ENCODE results near the gene GOLM1. TPM values are rescaled to one million over a fixed set of nuclear protein-coding genes. Genes with fewer than 3 reads are reported as not detected.

Gene GOLM1
- total and polyA plus RNA-seq, 2 donors (not counting 3 experiments of a cell fraction or from before 2014, with no cell fraction given): 49.8 to 108 TPM

- no peaks in the 10 kb centered on the region for H4K20me1 ChIP-seq (replicated peaks; ENCODE audit: control insufficient read depth, extremely low read depth, insufficient read depth, low read length)
- ChIA-PET POLR2A (no interaction called here), CTCF (no interaction called here)
- no peak overlapping the region for H3K9ac ChIP-seq (replicated peaks; ENCODE audit: extremely low read depth, insufficient read depth, low read length)
- no peak overlapping the region for H2AFZ ChIP-seq (ENCODE audit: low read depth, low read length)
- peaks cover 2% of the 10 kb centered on the region in 2 experiments for H3K36me3 ChIP-seq (ENCODE audit: control insufficient read depth in 2 of 2, extremely low read depth in 1 of 2, insufficient read depth in 2 of 2, low read length in 2 of 2)
- no peaks in the 10 kb centered on the region for H3K79me2 ChIP-seq (ENCODE audit: control insufficient read depth, insufficient read depth, low read length)
- H3K9me3 ChIP-seq (replicated peaks; ENCODE audit: control insufficient read depth, insufficient read depth, low read length): no peaks in the 10 kb centered on the region
- no peak overlapping the region for H3K4me2 ChIP-seq (ENCODE audit: insufficient read depth, low read length)
- DNase-seq (ENCODE audit: low read depth, low spot score) (no peak), FAIRE-seq (no peak)
- no peak overlapping the region for H3K4me3 ChIP-seq (replicated peaks in 1 of 3; ENCODE audit: insufficient read depth in 1 of 3, low read depth in 1 of 3, low read length in 3 of 3)
- H3K27ac ChIP-seq (ENCODE audit: insufficient read depth, low read depth, low read length): no peak overlapping the region
- no TSS peak for BruUV-seq (replicated peaks)
- intact Hi-C loops (cut with micrococcal nuclease) (no loop called here), dilution Hi-C loops (cut with MboI; ENCODE audit: extremely low pct_ligation_motif_present, low sequenced_read_pairs) (no loop called here)
- no peaks in the 10 kb centered on the region for H3K9me1 ChIP-seq (replicated peaks; ENCODE audit: control insufficient read depth, extremely low read depth, insufficient read depth, low read length)
- H3K4me1 ChIP-seq (ENCODE audit: control insufficient read depth, extremely low read depth, insufficient read depth, low read length): no peaks in the 10 kb centered on the region
- H3K27me3 ChIP-seq (ENCODE audit: control insufficient read depth in 2 of 2, insufficient read depth in 2 of 2, low read length in 2 of 2): no peaks in the 10 kb centered on the region
- TF ChIP-seq EZH2 (IDR thresholded peaks at IDR 0.05; ENCODE audit: borderline replicate concordance, low read depth, low read length, severe bottlenecking): no peak
- TF ChIP-seq POLR2A (IDR thresholded peaks at IDR 0.05; ENCODE audit: low read depth, low read length): no peak
- TF ChIP-seq MYC (IDR thresholded peaks at IDR 0.05; ENCODE audit: low read depth, low read length): no peak
- TF ChIP-seq POLR2AphosphoS5 (IDR thresholded peaks at IDR 0.05; ENCODE audit: insufficient read depth, low read depth, low read length): no peak
- no peak for TF ChIP-seq MAX (IDR thresholded peaks at IDR 0.05; ENCODE audit: insufficient read depth, insufficient read length)
- TF ChIP-seq GATA2 (IDR thresholded peaks at IDR 0.05; ENCODE audit: insufficient read depth, insufficient read length, low read depth, low read length): no peak
- TF ChIP-seq CTCF (IDR thresholded peaks at IDR 0.05; ENCODE audit: extremely low read depth in 1 of 2, insufficient read depth in 1 of 2, low read depth in 1 of 2, low read length in 2 of 2): no peak
- TF ChIP-seq FOS (IDR thresholded peaks at IDR 0.05; ENCODE audit: borderline replicate concordance, insufficient read depth, low read length): no peak
- TF ChIP-seq JUN (IDR thresholded peaks at IDR 0.05; ENCODE audit: borderline replicate concordance, insufficient read depth, insufficient read length, low read depth): no peak
Observed at GRCh38 chr9:85987236-85987635, 112.1 kb downstream of the GOLM1 start.
